Fibroblast of lung (primary cell): Measurements from ENCODE around the gene DIP2C. TPM values are rescaled to one million over a fixed set of nuclear protein-coding genes. Genes with fewer than 3 reads are reported as not detected.

Experiments
- DNase-seq, 2 donors: peaks; one replicate each; pipeline versions ENCODE4 v3.0.0 to v3.0.0-alpha.2; 2010; ENCODE audit warnings: low read depth in 2 of 2
- H2AFZ ChIP-seq: 2 replicates; pipeline ENCODE4 v1.5.1; 2012; ENCODE audit warnings: low read length, control low read depth, inconsistent platforms
- H3K27ac ChIP-seq: 2 replicates; pipeline ENCODE4 v1.5.1; 2011; ENCODE audit warnings: low read length, control low read depth; ENCODE audit not compliant: insufficient read depth
- H3K27me3 ChIP-seq: 2 replicates; pipeline ENCODE4 v1.5.1; 2011; ENCODE audit warnings: mild to moderate bottlenecking, low read length; ENCODE audit not compliant: control insufficient read depth, insufficient read depth
- H3K36me3 ChIP-seq: 2 replicates; pipeline ENCODE4 v1.5.1; 2011; ENCODE audit warnings: low read length; ENCODE audit not compliant: control insufficient read depth, insufficient read depth
- H3K4me1 ChIP-seq: 2 replicates; pipeline ENCODE4 v1.5.1; 2011; ENCODE audit warnings: low read length; ENCODE audit not compliant: control insufficient read depth, insufficient read depth; ENCODE audit errors: extremely low read depth
- H3K4me2 ChIP-seq: 2 replicates; pipeline ENCODE4 v1.5.1; 2011; ENCODE audit warnings: low read length, control low read depth; ENCODE audit not compliant: insufficient read depth; ENCODE audit errors: extremely low read depth
- H3K4me3 ChIP-seq, 4 experiments: fragments of 200-600 bp in 1 of 4; sonication (generic) in 1 of 4; replicated peaks in 1 of 4; 2 replicates each; pipeline ENCODE4 v1.5.1; 2011 to 2016; ENCODE audit warnings: low read length in 4 of 4, low read depth in 3 of 4, mild to moderate bottlenecking in 3 of 4, control low read depth in 2 of 4, inconsistent platforms in 1 of 4, mixed read lengths in 1 of 4; ENCODE audit not compliant: insufficient read depth in 1 of 4; ENCODE audit errors: control extremely low read depth in 1 of 4
- H3K79me2 ChIP-seq: 2 replicates; pipeline ENCODE4 v1.5.1; 2012; ENCODE audit warnings: mild to moderate bottlenecking, low read length, inconsistent platforms; ENCODE audit not compliant: control insufficient read depth, insufficient read depth
- H3K9ac ChIP-seq: 2 replicates; pipeline ENCODE4 v1.5.1; 2011; ENCODE audit warnings: mild to moderate bottlenecking, low read length, control low read depth; ENCODE audit not compliant: insufficient read depth
- H3K9me3 ChIP-seq: 2 replicates; pipeline ENCODE4 v1.5.1; 2012; ENCODE audit warnings: low read depth, low read length; ENCODE audit not compliant: control insufficient read depth, insufficient read depth
- H4K20me1 ChIP-seq: 2 replicates; pipeline ENCODE4 v1.5.1; 2011; ENCODE audit warnings: low read length; ENCODE audit not compliant: control insufficient read depth, insufficient read depth; ENCODE audit errors: extremely low read depth
- EZH2 ChIP-seq: IDR thresholded peaks from 2 replicates; pipeline ENCODE4 v1.5.1; 2012; ENCODE audit warnings: low read length, control low read depth, mild to moderate bottlenecking; ENCODE audit errors: missing control alignments
- polyA plus RNA-seq, 2 donors: library from polyadenylated mRNA; depleted of rRNA in 1 of 2; stranded (reverse) in 1 of 2; unstranded in 1 of 2; fragments of >200 nt; gene quantifications; 2 replicates each; pipeline ENCODE4 v1.2.1, GENCODE V29; 2011 to 2012; ENCODE audit warnings: missing spikeins in 1 of 2
- total RNA-seq: library from RNA; depleted of rRNA; stranded (reverse); fragments of >200 nt; gene quantifications from 2 replicates; pipeline ENCODE4 v1.2.1, GENCODE V29; 2014
- TF ChIP-seq, protein P1 (sequence below), 2 donors: IDR thresholded peaks in 1 of 2; conservative IDR thresholded peaks in 1 of 2; 1 replicate in 1 of 2; 2 replicates in 1 of 2; pipeline ENCODE4 v1.5.1; 2011 to 2012; ENCODE audit warnings: low read length in 2 of 2, control low read depth in 1 of 2, inconsistent platforms in 1 of 2, low read depth in 1 of 2, mild to moderate bottlenecking in 1 of 2

The DIP2C gene
- total and polyA plus RNA-seq, 2 donors (not counting 1 experiment from before 2014, with no cell fraction given) = 10.7 to 18.3 TPM

GRCh38 chr10:504121-504611 lies 185.3 kb downstream of the DIP2C start:
- no peak for DNase-seq
- no peaks in the 10 kb centered on the region for H3K9me3 ChIP-seq
- H3K4me1 ChIP-seq = no peaks in the 10 kb centered on the region
- H3K27ac ChIP-seq = no peak overlapping the region
- no peak overlapping the region for H2AFZ ChIP-seq
- H3K79me2 ChIP-seq = peaks cover 3% of the 10 kb centered on the region
- H3K36me3 ChIP-seq = no peaks in the 10 kb centered on the region
- no peak overlapping the region for H3K4me2 ChIP-seq
- H3K9ac ChIP-seq = no peak overlapping the region
- H3K4me3 ChIP-seq = no peak overlapping the region
- H4K20me1 ChIP-seq = peaks cover 2% of the 10 kb centered on the region
- H3K27me3 ChIP-seq = no peaks in the 10 kb centered on the region
- TF ChIP-seq, protein P1, sequence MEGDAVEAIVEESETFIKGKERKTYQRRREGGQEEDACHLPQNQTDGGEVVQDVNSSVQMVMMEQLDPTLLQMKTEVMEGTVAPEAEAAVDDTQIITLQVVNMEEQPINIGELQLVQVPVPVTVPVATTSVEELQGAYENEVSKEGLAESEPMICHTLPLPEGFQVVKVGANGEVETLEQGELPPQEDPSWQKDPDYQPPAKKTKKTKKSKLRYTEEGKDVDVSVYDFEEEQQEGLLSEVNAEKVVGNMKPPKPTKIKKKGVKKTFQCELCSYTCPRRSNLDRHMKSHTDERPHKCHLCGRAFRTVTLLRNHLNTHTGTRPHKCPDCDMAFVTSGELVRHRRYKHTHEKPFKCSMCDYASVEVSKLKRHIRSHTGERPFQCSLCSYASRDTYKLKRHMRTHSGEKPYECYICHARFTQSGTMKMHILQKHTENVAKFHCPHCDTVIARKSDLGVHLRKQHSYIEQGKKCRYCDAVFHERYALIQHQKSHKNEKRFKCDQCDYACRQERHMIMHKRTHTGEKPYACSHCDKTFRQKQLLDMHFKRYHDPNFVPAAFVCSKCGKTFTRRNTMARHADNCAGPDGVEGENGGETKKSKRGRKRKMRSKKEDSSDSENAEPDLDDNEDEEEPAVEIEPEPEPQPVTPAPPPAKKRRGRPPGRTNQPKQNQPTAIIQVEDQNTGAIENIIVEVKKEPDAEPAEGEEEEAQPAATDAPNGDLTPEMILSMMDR (conservative IDR thresholded peaks at IDR 0.05 in 1 of 2, IDR thresholded peaks at IDR 0.05 in 1 of 2; ENCODE audit: low read depth in 1 of 2, low read length in 2 of 2) = no peak
- TF ChIP-seq EZH2 = no peak

- Histone ChIP-seq H4K20me1 (peaks cover 2% of the 10 kb centered on the region), H3K4me1 (no peaks in the 10 kb centered on the region), H3K4me2 (no peak overlapping the region), H3K27ac (no peak overlapping the region), H3K4me3 (no peak overlapping the region), H3K36me3 (no peaks in the 10 kb centered on the region), H3K9ac (no peak overlapping the region), H3K27me3 (no peaks in the 10 kb centered on the region), H3K9me3 (no peaks in the 10 kb centered on the region), H3K79me2 (no peaks in the 10 kb centered on the region), H2AFZ (no peak overlapping the region)
- TF ChIP-seq, protein P1 (conservative IDR thresholded peaks at IDR 0.05 in 1 of 2, IDR thresholded peaks at IDR 0.05 in 1 of 2; ENCODE audit: low read depth in 1 of 2, low read length in 2 of 2) = no peak
- no peak for TF ChIP-seq EZH2
- DNase-seq = peak in 1 of 2 donors; percentile 42
These were observed 187.9 kb downstream of the DIP2C start for GRCh38 chr10:501596-501995.

DNA sequence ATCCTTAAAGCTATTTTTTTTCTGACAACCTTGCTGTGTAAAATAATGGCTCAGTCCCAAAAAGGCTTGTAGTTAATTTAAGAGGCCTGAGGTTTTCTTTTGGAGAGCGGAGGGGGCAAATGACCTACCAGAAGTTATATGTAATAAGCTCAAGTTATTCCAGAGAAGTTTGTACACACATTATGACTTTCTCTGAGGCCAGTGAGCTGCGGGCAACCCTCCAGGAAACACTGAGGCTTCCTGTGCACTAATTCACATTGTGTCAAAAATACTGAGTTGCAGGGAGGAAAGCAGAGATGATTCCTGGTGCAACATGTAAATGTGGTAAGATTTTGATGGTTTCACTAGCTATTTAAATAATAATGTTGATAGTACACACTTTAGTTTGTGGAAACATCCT lies 188.6 kb downstream of the DIP2C start:
- Histone ChIP-seq H3K27ac (no peak overlapping the region), H3K36me3 (no peaks in the 10 kb centered on the region), H3K4me1 (no peaks in the 10 kb centered on the region), H2AFZ (no peak overlapping the region), H3K9ac (no peak overlapping the region), H3K4me3 (no peak overlapping the region), H3K4me2 (no peak overlapping the region), H3K27me3 (no peaks in the 10 kb centered on the region), H3K9me3 (no peaks in the 10 kb centered on the region), H4K20me1 (peaks cover 2% of the 10 kb centered on the region), H3K79me2 (no peaks in the 10 kb centered on the region)
- peak; percentile 51 to 68 for DNase-seq
- TF ChIP-seq EZH2 = no peak
- TF ChIP-seq, protein P1 (conservative IDR thresholded peaks at IDR 0.05 in 1 of 2, IDR thresholded peaks at IDR 0.05 in 1 of 2; ENCODE audit: low read depth in 1 of 2, low read length in 2 of 2) = no peak
